Cerebellar cortex (tissue), 1 donor: ENCODE results near the gene TNNI3.
"Not testable (repeated sequence)": the region's sequence is repeated elsewhere in the genome, so short reads cannot be mapped to it uniquely, and the experiment has no call there.

Source experiments
- DNase-seq: peaks from one replicate; pipeline ENCODE4 v3.0.0-alpha.2; 2015; ENCODE audit warnings: low spot score

Gene TNNI3

DNA sequence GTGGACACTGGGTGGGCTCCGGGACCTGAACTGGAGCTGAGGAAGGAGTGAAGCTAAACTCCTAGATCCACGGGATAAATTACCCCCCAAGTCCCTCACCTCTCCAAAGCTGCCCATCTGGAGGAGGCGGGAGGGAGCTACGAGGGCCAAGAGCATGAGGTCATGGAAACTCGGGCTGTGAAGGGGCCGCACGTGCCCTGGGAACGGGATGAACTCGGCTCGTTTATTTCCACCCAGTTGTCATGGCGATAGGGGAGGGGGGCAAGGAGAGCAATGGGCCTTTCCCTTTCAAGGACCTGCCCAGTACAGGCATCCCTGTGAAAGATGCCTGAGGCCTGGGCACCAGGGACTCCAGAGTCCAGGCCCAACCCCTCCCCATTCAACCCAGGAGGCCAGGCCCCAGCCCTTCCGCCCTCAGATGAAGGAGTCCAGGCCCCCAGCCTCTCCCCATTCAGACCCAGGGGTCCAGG, 43.9 kb downstream of the TNNI3 start:
- DNase-seq = no peak

DNA sequence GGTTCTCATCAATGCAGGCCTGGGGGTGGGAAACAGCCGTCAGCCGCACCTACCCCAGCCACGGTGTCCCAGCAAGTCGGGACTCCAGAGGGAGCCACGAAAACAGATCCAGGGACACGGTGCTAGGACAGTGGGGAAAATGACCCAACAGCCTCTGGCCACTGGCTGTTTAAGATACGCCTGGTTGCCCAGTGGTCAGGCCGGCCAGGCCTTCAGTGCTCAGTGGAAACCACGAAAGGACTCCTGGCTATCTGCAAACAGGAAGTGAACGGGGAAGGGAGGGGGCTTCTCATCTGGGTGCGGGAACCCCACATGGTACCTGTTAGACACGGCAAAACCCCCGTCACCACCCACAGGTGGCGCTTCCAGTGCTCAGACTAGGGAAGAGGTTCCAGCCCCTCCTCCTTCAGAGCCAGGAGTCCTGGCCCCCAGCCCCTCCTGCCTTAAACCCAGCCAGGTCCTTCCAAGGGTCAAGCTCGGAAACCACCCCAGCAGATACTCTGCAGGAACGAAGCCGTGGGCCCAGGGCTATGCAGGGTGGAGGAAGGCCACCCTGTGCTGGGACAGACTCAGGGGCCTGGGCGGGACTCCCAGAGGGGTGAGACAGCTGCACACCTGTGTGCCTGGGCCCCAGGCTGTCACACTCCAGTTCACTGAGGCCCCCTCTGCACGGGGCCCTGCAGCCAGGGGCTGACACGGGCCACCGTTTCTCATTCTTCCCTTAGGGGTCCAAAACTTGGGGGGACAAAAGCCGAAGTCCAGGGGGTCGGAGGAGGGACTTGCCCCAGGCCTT, 44.6 kb downstream of the TNNI3 start:
- no peak for DNase-seq

DNA sequence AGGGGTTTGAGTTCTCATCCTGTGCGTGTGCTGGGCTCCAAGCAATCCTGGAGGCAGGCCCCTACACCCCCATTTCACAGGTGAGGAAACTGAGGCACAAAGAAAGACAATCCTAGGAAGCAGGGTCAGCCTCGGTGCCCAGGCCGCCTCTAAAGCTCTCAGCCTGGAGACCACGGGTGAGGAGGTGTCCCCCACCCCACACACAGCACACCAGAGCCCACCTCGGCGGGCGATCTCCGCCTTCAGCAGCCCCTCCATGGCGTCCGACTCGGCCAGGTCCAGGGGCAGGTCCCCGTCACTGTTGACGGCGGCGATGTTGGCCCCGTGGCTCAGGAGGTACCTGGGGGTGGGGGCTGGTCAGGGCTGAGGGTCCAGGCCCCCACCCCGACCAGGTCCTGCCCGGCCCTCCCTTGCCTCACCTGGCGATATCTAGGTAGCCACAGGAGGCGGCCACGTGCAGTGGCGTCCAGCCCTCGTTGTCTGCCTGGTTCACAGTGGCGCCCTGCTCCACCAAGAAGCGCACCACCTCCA, 45.2 kb downstream of the TNNI3 start:
- no peak for DNase-seq

DNA sequence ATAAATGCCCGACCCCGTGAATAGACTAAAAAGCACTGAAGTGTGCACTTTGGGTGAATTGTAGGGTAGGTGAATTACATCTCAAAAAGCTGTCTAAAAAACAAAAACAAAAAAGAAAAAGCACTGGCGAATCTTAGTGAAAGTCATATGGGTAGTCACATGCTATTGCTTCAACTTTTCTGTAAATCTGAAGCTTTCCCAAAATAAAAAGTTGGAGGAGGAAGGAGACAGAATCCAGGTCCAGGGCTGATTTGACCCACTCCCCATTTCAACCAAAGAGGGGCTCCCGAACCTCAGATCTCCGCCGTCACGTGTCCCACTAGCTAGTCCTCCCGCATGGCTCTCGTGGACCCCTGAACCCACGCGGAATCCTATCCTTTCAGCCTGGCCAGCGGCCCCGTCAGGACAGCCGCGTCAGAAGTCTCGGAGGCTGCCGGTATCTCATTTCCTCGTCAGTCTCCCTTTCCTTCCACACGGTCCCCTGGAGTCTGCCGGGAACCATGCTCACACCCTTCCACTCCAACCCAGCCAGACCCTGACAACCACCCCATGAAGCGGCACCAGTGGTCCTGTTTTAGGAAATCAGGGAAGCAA, 46.2 kb downstream of the TNNI3 start:
- no peak for DNase-seq

DNA sequence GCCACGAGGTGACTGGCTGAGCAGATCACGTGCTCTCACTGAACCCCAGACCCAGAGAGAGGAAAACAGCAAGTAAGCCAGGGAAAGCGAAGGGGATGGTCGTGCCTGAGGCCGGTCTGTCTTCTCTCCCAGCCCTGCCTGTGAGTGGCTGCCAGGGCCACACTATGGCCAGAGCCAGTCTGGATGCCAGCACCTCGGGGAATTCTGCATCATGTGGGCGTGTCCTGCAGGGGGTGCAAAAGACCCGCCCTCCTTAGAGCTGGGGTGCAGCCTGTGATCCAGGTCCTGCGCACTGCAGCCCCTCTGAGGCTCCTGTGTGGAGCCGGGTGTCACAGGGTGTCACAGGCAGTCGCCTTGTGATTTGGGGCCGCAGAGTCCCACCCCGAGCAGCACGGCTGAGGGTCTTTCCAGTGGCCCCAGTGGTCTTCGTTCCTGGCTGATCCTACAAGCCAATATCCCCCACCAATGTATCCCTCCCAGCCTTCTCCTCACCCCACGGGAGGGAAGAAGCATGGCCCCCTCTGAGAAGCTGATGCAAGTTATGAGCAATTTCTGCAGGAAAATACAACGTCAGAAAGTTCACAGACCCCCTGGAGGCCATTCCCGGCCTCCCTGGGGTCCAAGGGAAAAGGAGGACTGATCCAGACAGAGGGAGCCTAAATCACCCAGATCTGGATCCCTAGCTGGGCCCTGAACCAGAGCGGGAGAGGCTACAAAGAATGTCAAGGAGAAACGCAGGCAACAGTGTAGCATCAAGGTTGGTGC, 47.8 kb downstream of the TNNI3 start:
- DNase-seq = no peak

DNA sequence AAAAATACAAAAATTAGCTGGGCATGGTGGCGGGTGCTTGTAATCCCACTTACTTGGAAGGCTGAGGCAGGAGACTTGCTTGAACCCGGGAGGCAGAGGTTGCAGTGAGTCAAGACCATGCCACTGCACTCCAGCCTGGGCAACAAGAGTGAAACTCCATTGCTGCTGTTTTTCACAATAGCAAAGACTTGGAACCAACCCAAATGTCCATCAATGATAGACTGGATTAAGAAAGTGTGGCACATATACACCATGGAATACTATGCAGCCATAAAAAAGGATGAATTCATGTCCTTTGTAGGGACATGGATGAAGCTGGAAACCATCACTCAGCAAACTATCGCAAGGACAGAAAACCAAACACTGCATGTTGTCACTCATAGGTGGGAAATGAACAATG, 50.3 kb downstream of the TNNI3 start:
- not testable (repeated sequence) for DNase-seq

DNA sequence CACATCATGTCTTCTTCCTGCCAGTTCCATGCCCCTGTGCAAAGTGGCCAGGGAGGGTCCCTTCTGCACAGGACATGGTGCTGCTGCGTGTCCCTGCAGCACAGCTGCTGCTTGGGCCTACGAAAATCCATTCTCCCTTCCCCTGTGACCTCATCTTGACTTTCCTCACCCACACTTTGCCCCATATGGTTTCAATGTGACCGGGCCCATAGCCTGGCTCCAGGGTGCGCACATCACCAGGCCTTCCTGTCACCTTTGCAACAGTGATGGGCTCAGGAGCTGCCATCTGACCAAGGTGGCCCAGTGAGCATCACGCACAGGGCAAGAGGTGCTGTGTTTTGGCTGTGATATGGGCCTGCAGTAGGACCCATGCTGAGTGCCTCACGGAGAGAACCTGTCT, 50.9 kb downstream of the TNNI3 start:
- no peak for DNase-seq

DNA sequence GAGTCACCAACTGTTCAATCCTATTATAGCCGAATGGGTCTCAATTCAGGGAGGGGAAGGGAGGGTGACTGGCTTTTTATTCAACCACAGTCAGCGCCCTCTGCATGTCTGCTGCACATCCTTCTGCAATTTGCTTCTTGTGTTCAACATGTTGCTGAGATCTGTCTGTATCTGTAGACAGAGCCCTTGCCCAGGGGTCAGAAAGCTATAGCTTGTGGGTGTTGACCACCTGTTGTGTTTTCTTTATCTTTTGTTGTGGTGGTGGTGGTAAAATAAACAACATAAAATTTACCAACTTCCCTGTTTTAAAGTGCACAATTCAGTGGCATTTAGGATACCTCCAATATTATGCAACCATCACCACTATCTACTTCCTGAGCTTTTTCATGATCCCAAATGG, 52.3 kb downstream of the TNNI3 start:
- no peak for DNase-seq

DNA sequence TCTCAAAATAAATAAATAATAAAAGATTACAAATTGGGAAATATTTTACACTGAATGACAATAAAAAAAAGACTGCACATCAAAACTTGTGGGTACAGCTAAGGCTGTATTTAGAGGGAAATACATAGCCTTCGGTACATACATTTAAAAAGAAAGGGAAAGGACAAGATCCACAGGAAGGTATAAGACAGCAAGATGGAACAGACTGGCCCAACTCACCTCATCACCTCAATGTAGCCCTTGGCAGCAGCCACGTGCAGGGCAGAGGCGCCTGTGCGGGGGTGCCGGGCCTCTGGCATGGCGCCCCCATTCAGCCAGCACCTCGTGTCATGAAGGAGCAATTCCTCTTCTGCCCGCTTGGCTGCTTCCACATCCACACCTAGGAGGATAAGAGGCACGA, 54.3 kb downstream of the TNNI3 start:
- no peak for DNase-seq
